TTC549 (cell line): Measurements from ENCODE around the gene TIAL1.
A peak's percentile ranks its signal among the peaks of the same experiment; 100 is the strongest.
"Not testable (repeated sequence)": the region's sequence is repeated elsewhere in the genome, so short reads cannot be mapped to it uniquely, and the experiment has no call there.

Experiments
- FAIRE-seq: peaks from 2 replicates; lab custom pipeline; 2012; peaks lifted over from hg19 to GRCh38; lab: Jason Lieb, UNC

Gene TIAL1

GRCh38 chr10:119596537-119597404 is at the start of gene TIAL1:
TSS of gene TIAL1 (minus strand) at chr10:119596964. CDS start at chr10:119596465, 499 bp downstream.
- FAIRE-seq = peak; percentile 97

GRCh38 chr10:119644994-119645393 is 48.2 kb upstream of the TIAL1 start:
- no peak for FAIRE-seq

GRCh38 chr10:119644205-119644814 is 47.5 kb upstream of the TIAL1 start:
- no peak for FAIRE-seq

GRCh38 chr10:119643306-119644204 is 46.8 kb upstream of the TIAL1 start:
- FAIRE-seq = no peak

- FAIRE-seq = no peak
Observed at GRCh38 chr10:119642556-119643111, 45.9 kb upstream of the TIAL1 start.

GRCh38 chr10:119640875-119641526 is 44.2 kb upstream of the TIAL1 start:
- no peak for FAIRE-seq

GRCh38 chr10:119640384-119640783 is 43.6 kb upstream of the TIAL1 start:
- FAIRE-seq = no peak

- FAIRE-seq = no peak
Observed at GRCh38 chr10:119638982-119639381, 42.2 kb upstream of the TIAL1 start.

GRCh38 chr10:119637631-119638030 is 40.9 kb upstream of the TIAL1 start:
- no peak for FAIRE-seq

- FAIRE-seq = no peak
Observed at GRCh38 chr10:119634219-119634544, 37.4 kb upstream of the TIAL1 start.

GRCh38 chr10:119633538-119634218 is 36.9 kb upstream of the TIAL1 start:
- no peak for FAIRE-seq

- FAIRE-seq = no peak
Observed at GRCh38 chr10:119630300-119630699, 33.5 kb upstream of the TIAL1 start.

- FAIRE-seq = peak; percentile 80
Observed at GRCh38 chr10:119625570-119626280, 29.0 kb upstream of the TIAL1 start.

GRCh38 chr10:119621078-119621384 is 24.3 kb upstream of the TIAL1 start:
- no peak for FAIRE-seq

GRCh38 chr10:119620241-119621077 is 23.7 kb upstream of the TIAL1 start:
- FAIRE-seq = no peak

- FAIRE-seq = not testable (repeated sequence)
Observed at GRCh38 chr10:119619811-119620210, 23.0 kb upstream of the TIAL1 start.

GRCh38 chr10:119619215-119619614 is 22.5 kb upstream of the TIAL1 start:
- FAIRE-seq = no peak

- FAIRE-seq = no peak
Observed at GRCh38 chr10:119616882-119617570, 20.3 kb upstream of the TIAL1 start.

GRCh38 chr10:119614686-119615085 is 17.9 kb upstream of the TIAL1 start:
- FAIRE-seq = no peak
